HG02840 (cell line): Measurements from ENCODE around the gene MMP24OS.
"Not testable (repeated sequence)": the region's sequence is repeated elsewhere in the genome, so short reads cannot be mapped to it uniquely, and the experiment has no call there.

Source experiments
- ATAC-seq: cut with Tn5 transposase; IDR thresholded peaks from one replicate; pipeline ENCODE4 v1.9.1; 2021; ENCODE audit warnings: mild to moderate bottlenecking, moderate library complexity, moderate number of reproducible peaks; ENCODE audit not compliant: unreplicated experiment, low FRiP score

MMP24OS gene

GRCh38 chr20:35260426-35260825, 17.5 kb downstream of the MMP24OS start:
- no peak for ATAC-seq

GRCh38 chr20:35257175-35257909, 20.6 kb downstream of the MMP24OS start:
- ATAC-seq = no peak

DNA sequence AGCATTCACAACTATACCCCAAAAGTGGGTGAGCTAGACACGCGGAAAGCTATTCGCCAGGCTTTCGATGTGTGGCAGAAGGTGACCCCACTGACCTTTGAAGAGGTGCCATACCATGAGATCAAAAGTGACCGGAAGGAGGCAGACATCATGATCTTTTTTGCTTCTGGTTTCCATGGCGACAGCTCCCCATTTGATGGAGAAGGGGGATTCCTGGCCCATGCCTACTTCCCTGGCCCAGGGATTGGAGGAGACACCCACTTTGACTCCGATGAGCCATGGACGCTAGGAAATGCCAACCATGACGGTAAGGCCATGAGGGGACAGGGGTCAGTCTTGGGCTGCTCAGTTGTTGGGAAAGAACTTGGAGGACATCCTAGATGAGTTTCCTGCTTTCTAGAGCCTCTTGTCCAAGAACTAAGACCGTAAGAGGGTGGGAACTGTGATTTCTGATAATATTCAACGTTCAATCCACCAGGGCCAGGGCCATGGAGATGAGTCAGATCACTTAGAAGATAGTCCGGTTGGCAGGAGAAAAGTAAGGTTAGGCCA, 23.4 kb downstream of the MMP24OS start:
- ATAC-seq = no peak

- no peak for ATAC-seq
These were observed 24.9 kb downstream of the MMP24OS start for GRCh38 chr20:35253010-35253409.

GRCh38 chr20:35252598-35252997, 25.3 kb downstream of the MMP24OS start:
- not testable (repeated sequence) for ATAC-seq

GRCh38 chr20:35252037-35252461, 25.9 kb downstream of the MMP24OS start:
- no peak for ATAC-seq

DNA sequence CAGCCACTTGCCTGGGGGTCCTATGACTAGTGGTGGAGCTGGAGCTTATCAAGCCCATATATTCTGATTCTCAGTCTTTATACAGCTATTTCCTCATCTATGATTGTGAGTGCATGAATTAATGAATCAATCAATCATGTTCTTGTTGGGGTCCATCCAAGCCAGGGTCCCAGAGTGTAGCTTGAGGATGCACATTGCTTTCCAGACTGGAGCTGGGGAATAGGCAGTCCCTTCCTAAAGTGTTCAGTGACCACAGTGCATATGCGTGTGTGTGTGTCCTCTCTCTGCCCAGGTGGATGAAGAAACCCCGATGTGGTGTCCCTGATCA, 26.3 kb downstream of the MMP24OS start:
- ATAC-seq = no peak

GRCh38 chr20:35248641-35249475, 29.1 kb downstream of the MMP24OS start:
- ATAC-seq = no peak

DNA sequence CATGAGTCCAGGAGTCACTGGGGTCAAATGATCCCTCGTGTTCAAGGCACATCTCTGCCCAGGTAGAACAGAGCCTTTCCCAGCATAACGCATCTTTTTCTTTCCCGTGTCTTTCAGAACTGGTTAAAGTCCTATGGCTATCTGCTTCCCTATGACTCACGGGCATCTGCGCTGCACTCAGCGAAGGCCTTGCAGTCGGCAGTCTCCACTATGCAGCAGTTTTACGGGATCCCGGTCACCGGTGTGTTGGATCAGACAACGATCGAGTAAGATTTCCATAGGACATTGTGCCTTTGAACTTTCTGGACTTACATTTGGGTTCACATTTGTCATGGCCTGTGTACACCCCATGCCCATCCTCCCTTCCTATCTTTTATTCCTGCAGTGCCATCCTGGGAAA, 31.2 kb downstream of the MMP24OS start:
- ATAC-seq = no peak

DNA sequence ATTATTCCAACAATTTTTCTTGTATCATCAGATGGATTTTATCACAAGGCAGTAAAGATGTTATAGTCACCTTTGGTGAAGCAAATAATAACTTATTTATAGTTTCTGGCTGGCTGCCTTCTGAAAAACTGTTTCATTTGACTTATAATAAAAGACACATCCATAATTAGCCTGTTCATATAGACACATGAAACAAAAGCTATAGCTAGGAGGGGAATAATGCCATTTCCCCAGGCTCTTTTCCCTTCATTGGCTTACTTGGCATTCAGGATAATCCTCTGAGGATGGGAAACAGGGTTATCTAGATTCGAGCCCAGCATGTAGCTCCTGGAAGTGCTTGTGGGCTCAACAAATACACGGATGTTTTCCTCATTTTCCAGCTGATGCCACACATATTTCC, 33.9 kb downstream of the MMP24OS start:
- ATAC-seq = no peak

DNA sequence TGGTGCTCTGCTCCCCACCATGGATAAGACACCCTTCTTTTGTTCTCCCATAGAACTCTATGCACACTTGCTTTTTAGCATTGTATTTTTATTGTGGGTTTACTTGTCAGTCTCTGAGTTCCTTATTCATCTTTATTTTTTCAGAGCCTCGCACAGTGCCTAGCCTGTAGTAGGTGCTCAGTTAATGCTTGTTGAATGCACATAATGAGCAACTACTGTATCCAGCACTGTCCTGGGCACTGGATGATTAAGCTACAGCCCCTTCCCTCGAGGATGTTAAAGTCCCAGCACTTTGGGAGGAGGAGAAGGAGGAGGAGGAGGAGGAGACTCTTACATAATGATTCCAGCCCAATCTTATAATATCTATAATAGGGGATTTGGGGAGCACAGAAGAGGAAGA, 34.6 kb downstream of the MMP24OS start:
- ATAC-seq = no peak

- ATAC-seq = no peak
These were observed 37.1 kb downstream of the MMP24OS start for GRCh38 chr20:35240811-35241293.

GRCh38 chr20:35240083-35240810, 37.7 kb downstream of the MMP24OS start:
- no peak for ATAC-seq

GRCh38 chr20:35238735-35239134, 39.2 kb downstream of the MMP24OS start:
- ATAC-seq = no peak

DNA sequence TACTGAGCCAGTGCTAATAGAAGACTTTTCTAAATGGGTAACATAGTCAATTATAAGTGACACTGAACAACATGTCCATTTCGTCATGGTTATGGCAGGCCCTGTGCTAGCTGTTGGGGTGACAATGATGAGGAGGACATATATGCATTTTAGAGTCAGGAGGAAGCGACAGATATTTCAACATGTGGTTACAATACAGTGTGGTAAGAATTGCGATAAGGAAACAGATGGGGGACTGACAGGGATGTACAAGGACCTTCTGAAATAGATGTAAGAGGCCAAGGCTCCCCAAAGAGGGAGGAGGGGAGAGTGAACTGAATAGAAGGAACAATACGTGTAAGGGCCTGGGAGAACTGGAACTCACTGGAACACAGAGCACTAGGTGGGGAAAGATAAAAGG, 39.8 kb downstream of the MMP24OS start:
- ATAC-seq = no peak

DNA sequence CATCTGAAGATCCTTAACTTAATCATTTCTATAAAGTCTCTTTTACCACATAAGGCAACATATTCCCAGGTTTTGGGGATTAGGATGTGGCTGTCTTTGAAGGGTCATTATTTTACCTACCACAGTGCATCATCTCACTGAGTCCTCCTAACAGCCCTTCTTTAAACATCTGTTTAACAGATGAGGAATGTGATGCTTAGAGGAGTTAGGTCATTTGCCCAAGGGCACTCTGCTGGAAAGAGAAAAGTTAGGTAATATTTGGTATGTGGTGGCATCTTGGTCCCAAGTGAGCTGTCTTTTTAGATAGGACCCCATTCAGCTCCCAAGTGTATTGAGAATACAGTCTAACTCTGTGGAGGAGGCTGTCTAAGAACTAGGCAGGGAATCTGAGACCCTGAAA, 40.4 kb downstream of the MMP24OS start:
- no peak for ATAC-seq

GRCh38 chr20:35235881-35236280, 42.0 kb downstream of the MMP24OS start:
- ATAC-seq = no peak

GRCh38 chr20:35232575-35232974, 45.3 kb downstream of the MMP24OS start:
- no peak for ATAC-seq

DNA sequence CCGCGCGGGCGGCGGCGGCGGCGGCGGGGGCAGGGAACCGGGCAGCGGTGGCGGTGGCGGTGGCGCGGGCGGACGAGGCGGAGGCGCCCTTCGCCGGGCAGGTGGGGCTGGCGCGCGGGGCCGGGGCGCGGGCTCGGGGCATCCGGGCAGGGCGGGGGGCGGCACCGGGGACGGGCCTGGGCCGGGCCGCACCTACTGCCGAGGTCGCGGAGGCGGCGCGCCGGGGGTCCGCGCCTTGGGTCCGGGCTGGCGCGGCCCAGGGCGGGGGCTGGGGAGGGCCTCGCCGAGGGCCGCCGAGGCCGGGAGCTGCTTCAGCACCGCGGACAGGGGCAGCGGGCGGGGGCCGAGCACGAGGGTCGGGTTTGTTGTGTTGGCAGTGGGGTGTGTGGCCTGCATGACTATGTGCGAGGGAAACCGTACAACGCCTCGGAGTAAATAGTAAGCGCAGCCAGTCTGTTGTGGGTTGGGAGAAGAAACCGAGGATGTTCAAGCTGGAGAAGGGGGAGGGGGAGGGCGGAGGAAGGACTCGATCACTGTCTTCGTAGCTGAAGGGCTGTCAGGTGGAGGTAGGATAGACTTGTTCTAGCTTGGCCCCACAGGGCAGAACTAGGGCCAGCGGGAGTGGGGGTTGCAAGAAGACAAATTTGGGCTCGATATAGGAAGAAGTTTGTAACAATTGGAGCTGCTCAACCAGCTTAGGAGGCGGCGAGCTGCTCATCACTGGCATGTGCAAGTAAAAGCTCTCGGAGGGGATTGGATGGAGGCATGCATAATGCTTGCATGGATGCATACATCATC, 50.8 kb downstream of the MMP24OS start:
- no peak for ATAC-seq
